GM12873 (cell line): Measurements from ENCODE around the gene ELP2.

Source experiments
- TF ChIP-seq, protein P1 (sequence below): IDR thresholded peaks from 2 replicates; pipeline ENCODE4 v1.5.1; 2012; ENCODE audit warnings: low read depth, mild to moderate bottlenecking, moderate library complexity, low read length, control low read depth; ENCODE audit not compliant: insufficient read depth; ENCODE audit errors: missing control alignments

The ELP2 gene

DNA sequence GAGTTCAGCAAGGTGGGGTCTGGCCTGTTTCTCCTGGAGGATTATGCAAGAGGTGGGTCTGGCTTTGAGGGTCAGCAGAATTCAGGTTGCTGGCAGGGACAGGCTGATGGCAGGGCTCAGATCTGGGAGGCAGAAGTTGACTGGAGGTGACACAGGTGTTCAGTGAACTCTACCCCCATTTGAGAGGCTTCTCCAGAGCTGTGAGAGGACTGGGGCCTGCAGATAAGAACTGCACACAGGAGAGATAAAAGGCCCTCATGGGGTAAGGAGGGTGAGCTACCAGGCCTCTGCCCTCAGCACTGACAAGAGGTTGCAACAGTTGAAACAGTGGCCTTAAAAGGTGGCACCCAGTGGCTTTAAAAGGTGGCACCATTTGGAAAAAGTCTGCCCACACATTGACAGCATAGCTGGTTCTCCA is 70.7 kb downstream of the ELP2 start:
- TF ChIP-seq, protein P1, sequence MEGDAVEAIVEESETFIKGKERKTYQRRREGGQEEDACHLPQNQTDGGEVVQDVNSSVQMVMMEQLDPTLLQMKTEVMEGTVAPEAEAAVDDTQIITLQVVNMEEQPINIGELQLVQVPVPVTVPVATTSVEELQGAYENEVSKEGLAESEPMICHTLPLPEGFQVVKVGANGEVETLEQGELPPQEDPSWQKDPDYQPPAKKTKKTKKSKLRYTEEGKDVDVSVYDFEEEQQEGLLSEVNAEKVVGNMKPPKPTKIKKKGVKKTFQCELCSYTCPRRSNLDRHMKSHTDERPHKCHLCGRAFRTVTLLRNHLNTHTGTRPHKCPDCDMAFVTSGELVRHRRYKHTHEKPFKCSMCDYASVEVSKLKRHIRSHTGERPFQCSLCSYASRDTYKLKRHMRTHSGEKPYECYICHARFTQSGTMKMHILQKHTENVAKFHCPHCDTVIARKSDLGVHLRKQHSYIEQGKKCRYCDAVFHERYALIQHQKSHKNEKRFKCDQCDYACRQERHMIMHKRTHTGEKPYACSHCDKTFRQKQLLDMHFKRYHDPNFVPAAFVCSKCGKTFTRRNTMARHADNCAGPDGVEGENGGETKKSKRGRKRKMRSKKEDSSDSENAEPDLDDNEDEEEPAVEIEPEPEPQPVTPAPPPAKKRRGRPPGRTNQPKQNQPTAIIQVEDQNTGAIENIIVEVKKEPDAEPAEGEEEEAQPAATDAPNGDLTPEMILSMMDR, result no peak

DNA sequence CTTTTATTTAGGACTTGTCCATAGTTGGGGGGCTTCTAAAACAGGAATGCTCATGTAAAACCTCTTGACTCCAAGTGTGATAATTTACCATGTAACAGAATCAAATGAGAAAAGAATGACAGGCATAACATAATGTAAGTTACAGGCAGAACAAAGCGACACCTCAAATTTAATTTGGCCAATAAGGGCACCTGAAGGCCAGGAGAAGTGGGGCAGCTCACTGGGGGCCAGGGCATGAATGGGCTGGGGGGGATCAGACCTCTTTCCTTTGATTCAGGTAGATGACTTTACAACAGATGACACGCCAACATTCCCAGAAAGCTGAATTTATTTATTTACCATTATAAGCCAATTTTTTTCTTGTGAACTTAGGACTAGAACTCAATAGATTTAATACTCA is 72.1 kb downstream of the ELP2 start:
- TF ChIP-seq, protein P1, result no peak

DNA sequence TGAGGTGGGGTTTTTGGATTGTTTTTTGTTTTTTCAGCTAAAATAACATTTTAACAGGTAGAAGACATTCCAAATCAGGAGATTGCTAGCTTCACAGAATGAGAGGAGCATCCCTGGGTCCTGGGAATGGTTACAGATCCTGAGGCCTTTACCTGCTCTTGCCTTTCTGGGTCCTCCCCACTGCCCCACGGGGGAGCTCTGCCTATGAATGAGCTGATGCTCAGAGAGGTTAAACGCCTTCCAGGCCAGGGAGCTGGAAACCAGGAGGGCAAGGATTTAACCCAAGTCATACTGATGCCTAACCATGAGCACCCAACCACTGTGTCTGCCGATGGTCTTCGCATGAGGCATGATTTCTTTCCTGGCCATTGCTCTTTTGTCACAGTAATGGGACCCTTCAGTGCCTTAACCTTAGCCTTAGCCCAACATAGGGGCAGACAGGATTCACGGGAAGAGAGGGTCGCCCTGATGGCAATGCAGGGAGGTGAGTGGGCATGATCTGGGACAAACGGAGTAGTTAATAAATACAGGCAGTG is 73.7 kb downstream of the ELP2 start:
- TF ChIP-seq, protein P1, result no peak

DNA sequence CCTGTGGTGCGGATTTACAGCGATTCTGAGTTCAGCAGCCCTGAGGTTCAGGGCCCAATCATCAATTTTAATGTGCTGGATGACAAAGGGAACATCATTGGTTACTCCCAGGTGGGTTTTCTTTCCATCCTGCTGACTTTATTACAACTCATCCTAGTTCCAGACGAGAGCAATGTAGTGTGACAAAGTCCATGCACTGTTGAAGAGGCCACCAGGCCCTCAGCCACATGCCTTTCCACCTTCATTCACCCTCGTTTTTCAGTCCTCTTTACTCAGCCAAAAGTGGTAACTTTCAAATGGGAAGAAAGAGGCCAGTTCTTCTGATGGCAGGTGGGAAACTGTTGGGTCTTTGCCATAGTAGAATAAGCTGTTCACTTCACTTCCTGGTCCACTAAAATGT is 75.5 kb downstream of the ELP2 start:
- TF ChIP-seq, protein P1, result no peak

DNA sequence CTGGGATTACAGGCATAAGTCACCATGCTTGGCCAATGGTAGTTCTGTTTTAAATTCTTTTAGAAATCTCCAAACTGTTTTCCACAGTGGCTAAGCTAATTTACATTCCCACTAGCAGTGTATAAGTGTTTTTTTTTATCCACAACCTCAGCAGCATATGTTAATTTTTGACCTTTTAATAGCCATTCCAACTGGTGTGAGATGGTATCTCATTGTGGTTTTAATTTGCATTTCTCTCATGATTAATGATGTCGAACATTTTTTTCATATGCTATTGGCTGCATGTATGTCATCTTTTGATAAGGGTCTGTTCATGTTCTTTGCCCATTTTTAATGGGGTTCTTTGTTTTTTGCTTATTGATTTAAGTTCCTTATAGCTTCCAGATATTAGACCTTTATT is 77.6 kb downstream of the ELP2 start:
- TF ChIP-seq, protein P1, result no peak

DNA sequence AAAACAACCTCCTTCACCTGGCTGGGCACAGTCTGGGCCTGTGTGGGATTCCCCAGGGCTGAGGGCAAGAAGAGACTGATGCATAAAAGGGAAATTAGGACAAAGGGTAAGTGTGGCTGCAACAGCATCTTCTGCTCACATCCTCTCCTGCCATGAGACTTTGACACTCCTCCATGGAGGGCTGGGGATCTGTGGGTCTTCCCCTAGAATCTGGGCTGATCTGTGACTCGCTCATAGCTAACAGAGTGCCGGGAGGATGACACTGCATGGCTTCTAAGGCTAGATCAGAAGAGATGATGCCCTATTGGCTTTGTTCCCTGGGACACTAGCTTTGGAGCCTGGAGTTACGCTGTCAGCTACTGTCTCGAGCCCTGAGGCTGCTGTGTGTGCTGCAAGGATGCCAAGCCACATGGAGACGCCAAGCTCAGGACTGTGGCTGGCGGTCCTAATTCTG is 81.9 kb downstream of the ELP2 start:
- TF ChIP-seq, protein P1, result no peak

DNA sequence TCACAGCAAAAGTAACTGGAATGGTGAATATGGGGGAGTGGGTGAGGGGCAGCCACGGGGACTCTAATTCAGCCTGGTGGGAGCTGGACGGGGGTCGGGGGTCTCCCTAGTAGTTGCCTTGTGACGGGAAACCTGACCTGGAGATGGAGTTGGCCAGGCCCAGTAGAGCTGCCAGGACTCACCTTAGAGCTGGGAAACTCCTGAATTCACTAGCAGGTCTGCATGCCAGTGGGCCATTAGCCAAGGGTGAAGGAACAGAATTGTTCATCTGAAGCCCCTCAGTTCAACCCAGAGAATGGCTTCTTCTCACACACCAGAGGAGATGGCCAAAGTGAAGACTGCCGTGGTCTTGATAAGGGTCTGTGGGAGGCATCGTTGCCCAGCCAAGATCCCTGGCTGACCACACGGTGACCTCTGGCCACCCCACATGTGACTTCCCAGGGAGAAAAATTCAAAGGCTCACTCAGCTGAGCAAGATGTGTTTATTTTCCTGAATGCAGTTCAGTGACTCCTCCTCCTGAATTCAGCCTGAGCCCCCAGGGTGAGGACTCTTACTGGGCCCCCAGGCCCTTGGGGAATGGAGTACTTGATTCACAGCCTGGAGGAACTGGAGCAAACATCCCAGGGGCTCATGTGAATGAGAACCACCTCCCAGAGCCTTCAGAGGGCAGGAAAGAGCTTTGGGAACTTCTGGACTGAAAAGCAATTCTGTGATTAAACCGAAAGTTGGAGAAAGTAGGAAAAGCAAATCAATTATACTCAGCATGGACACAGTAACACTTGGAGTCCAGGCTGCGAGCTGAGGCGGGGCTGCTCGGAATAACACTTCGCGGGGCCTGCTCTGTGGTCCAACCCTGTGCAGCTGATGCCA is 82.8 kb downstream of the ELP2 start:
- TF ChIP-seq, protein P1, result no peak
